Thoracic aorta (tissue), 2 donors: ENCODE data around the gene GRM8. TPM values are rescaled to one million over a fixed set of nuclear protein-coding genes. Genes with fewer than 3 reads are reported as not detected.
A peak's percentile ranks its signal among the peaks of the same experiment; 100 is the strongest.

Source experiments
- ATAC-seq: fragments of 150-250 bp; one replicate; pipeline ENCODE4 v1.8.0; 2017; ENCODE audit warnings: low read depth; ENCODE audit not compliant: insufficient number of reproducible peaks, low FRiP score
- DNase-seq: peaks from one replicate; pipeline ENCODE4 v3.0.0-alpha.2; 2020; ENCODE audit warnings: low spot score
- H3K27ac ChIP-seq, 2 donors: fragments of 200-600 bp; sonication (generic); 1 replicate in 1 of 2; 2 replicates in 1 of 2; pipeline ENCODE4 v1.5.1; 2016; ENCODE audit warnings: mild to moderate bottlenecking in 2 of 2, moderate library complexity in 2 of 2
- H3K27me3 ChIP-seq: fragments of 200-600 bp; sonication (generic); replicated peaks from 2 replicates; pipeline ENCODE4 v1.6.0; 2016; ENCODE audit warnings: mild to moderate bottlenecking; ENCODE audit not compliant: insufficient read depth
- H3K36me3 ChIP-seq: fragments of 200-600 bp; sonication (generic); one replicate; pipeline ENCODE4 v1.5.1; 2016
- H3K4me1 ChIP-seq, 2 donors: fragments of 200-600 bp; sonication (generic); 1 replicate in 1 of 2; 2 replicates in 1 of 2; pipeline versions ENCODE4 v1.5.1 to v1.6.0; 2016; ENCODE audit warnings: low read depth in 2 of 2, mild to moderate bottlenecking in 1 of 2; ENCODE audit not compliant: control insufficient read depth in 1 of 2
- H3K4me3 ChIP-seq: fragments of 200-600 bp; sonication (generic); 2 replicates; pipeline ENCODE4 v1.5.1; 2016; ENCODE audit warnings: mild to moderate bottlenecking
- H3K9me3 ChIP-seq: fragments of 200-600 bp; sonication (generic); 2 replicates; pipeline ENCODE4 v1.5.1; 2016
- CTCF ChIP-seq: fragments of 200-600 bp; sonication (generic); IDR thresholded peaks from one replicate; pipeline ENCODE4 v1.5.1; 2019; ENCODE audit warnings: antibody characterized with exemption
- total RNA-seq, 2 donors: library from RNA; depleted of rRNA; stranded (reverse); fragments of >200 nt; gene quantifications; one replicate each; pipeline versions ENCODE4 v1.1.0 to v1.2.3, GENCODE V29; 2016

The GRM8 gene
- total RNA-seq, 2 donors from 2014 or later = not detected

- H3K9me3 ChIP-seq = no peaks in the 10 kb centered on the region
- H3K4me3 ChIP-seq = no peak overlapping the region
- H3K36me3 ChIP-seq = no peaks in the 10 kb centered on the region
- no peak overlapping the region for H3K27ac ChIP-seq
- no peaks in the 10 kb centered on the region for H3K4me1 ChIP-seq
- no peak for TF ChIP-seq CTCF
- no peaks in the 10 kb centered on the region for H3K27me3 ChIP-seq
- ATAC-seq (no peak), DNase-seq (no peak)
Measured at GRCh38 chr7:126426652-126427051, 826.1 kb downstream of the GRM8 start.

- Histone ChIP-seq H3K9me3 (no peaks in the 10 kb centered on the region), H3K4me1 (no peaks in the 10 kb centered on the region), H3K4me3 (no peak overlapping the region), H3K27ac (no peak overlapping the region), H3K36me3 (no peaks in the 10 kb centered on the region), H3K27me3 (no peaks in the 10 kb centered on the region)
- DNase-seq = no peak
- TF ChIP-seq CTCF = no peak
- no peak for ATAC-seq
Measured at GRCh38 chr7:126424985-126425384, 827.8 kb downstream of the GRM8 start.

GRCh38 chr7:126419047-126419446 lies 833.7 kb downstream of the GRM8 start:
- TF ChIP-seq CTCF = no peak
- no peak overlapping the region for H3K27ac ChIP-seq
- H3K9me3 ChIP-seq = no peaks in the 10 kb centered on the region
- no peak for ATAC-seq
- no peaks in the 10 kb centered on the region for H3K27me3 ChIP-seq
- no peaks in the 10 kb centered on the region for H3K36me3 ChIP-seq
- H3K4me1 ChIP-seq = no peaks in the 10 kb centered on the region
- DNase-seq = no peak
- H3K4me3 ChIP-seq = no peak overlapping the region

GRCh38 chr7:126411821-126412383 lies 840.8 kb downstream of the GRM8 start:
- no peak for DNase-seq
- no peak for TF ChIP-seq CTCF
- Histone ChIP-seq H3K4me3 (peak overlapping the region; percentile 36), H3K27me3 (no peaks in the 10 kb centered on the region), H3K27ac (no peak overlapping the region), H3K36me3 (no peaks in the 10 kb centered on the region), H3K9me3 (no peaks in the 10 kb centered on the region), H3K4me1 (peaks cover 0 to 4% of the 10 kb centered on the region in 2 donors)
- no peak for ATAC-seq

- Histone ChIP-seq H3K36me3 (no peaks in the 10 kb centered on the region), H3K27ac (no peak overlapping the region), H3K27me3 (no peaks in the 10 kb centered on the region), H3K4me3 (peak overlapping the region; percentile 36), H3K4me1 (peaks cover 0 to 4% of the 10 kb centered on the region in 2 donors), H3K9me3 (no peaks in the 10 kb centered on the region)
- ATAC-seq (no peak), DNase-seq (no peak)
- TF ChIP-seq CTCF = no peak
Measured at GRCh38 chr7:126411032-126411820, 841.5 kb downstream of the GRM8 start.
